GM19455 (cell line): ENCODE data around the gene FOXA3.
"Not testable (repeated sequence)": the region's sequence is repeated elsewhere in the genome, so short reads cannot be mapped to it uniquely, and the experiment has no call there.

Source experiments
- ATAC-seq: cut with Tn5 transposase; IDR thresholded peaks from one replicate; pipeline ENCODE4 v1.9.1; 2021; ENCODE audit not compliant: unreplicated experiment

The FOXA3 gene

GRCh38 chr19:45827459-45828093 lies 36.5 kb upstream of the FOXA3 start:
- no peak for ATAC-seq

GRCh38 chr19:45828523-45828922 lies 35.6 kb upstream of the FOXA3 start:
- no peak for ATAC-seq

- no peak for ATAC-seq
Observed at GRCh38 chr19:45828945-45829344, 35.2 kb upstream of the FOXA3 start.

GRCh38 chr19:45834970-45835369 lies 29.2 kb upstream of the FOXA3 start:
- ATAC-seq = no peak

- ATAC-seq = no peak
Observed at GRCh38 chr19:45842198-45842597, 21.9 kb upstream of the FOXA3 start.

- no peak for ATAC-seq
Observed at GRCh38 chr19:45847663-45848062, 16.5 kb upstream of the FOXA3 start.

GRCh38 chr19:45848922-45849321 lies 15.2 kb upstream of the FOXA3 start:
- ATAC-seq = no peak

- no peak for ATAC-seq
Observed at GRCh38 chr19:45852145-45852750, 11.9 kb upstream of the FOXA3 start.

- ATAC-seq = no peak
Observed at GRCh38 chr19:45852983-45853382, 11.1 kb upstream of the FOXA3 start.

- no peak for ATAC-seq
Observed at GRCh38 chr19:45854167-45854778, 9.9 kb upstream of the FOXA3 start.

GRCh38 chr19:45860359-45861259 lies 3.5 kb upstream of the FOXA3 start:
- ATAC-seq = no peak

- no peak for ATAC-seq
Observed at GRCh38 chr19:45862271-45862563, 1.9 kb upstream of the FOXA3 start.

GRCh38 chr19:45862564-45863334 lies 1.4 kb upstream of the FOXA3 start, which contains the start of gene SYMPK:
SYMPK (minus strand) TSS chr19:45863147; CDS start chr19:45854495, 8,652 bp downstream.
- peak; percentile 89 for ATAC-seq

GRCh38 chr19:45863335-45863839 lies 739 bp upstream of the FOXA3 start:
- ATAC-seq = no peak

GRCh38 chr19:45864629-45865082 lies 530 bp downstream of the FOXA3 start:
- no peak for ATAC-seq

GRCh38 chr19:45865269-45865948 lies 1.3 kb downstream of the FOXA3 start:
- no peak for ATAC-seq

- no peak for ATAC-seq
Observed at GRCh38 chr19:45866400-45867176, 2.5 kb downstream of the FOXA3 start.

GRCh38 chr19:45867241-45867640 lies 3.1 kb downstream of the FOXA3 start:
- ATAC-seq = not testable (repeated sequence)

GRCh38 chr19:45870798-45871197 lies 6.7 kb downstream of the FOXA3 start:
- ATAC-seq = no peak
